HepG2 (cell line): ENCODE results near the gene ZNF780B. TPM values are rescaled to one million over a fixed set of nuclear protein-coding genes. Genes with fewer than 3 reads are reported as not detected.
A peak's percentile ranks its signal among the peaks of the same experiment; 100 is the strongest.

Experiments
- ARID4A ChIP-seq: sonication (generic); formaldehyde crosslinking; IDR thresholded peaks from 2 replicates; pipeline ENCODE4 v1.5.0; 2020; ENCODE audit warnings: mild to moderate bottlenecking, missing genetic modification reagents, borderline replicate concordance
- KDM5A ChIP-seq: fragments of 200-600 bp; sonication (generic); IDR thresholded peaks from 2 replicates; pipeline ENCODE4 v1.7.0; 2018; ENCODE audit warnings: antibody characterized with exemption, mild to moderate bottlenecking, low read length, borderline replicate concordance
- NFYB ChIP-seq: sonication (generic); formaldehyde crosslinking; IDR thresholded peaks from 2 replicates; pipeline ENCODE4 v1.4.0; 2020; ENCODE audit warnings: missing genetic modification reagents
- RBFOX2 ChIP-seq: fragments of 200-400 bp; formaldehyde crosslinking; IDR thresholded peaks from 2 replicates; pipeline ENCODE4 v1.6.1; 2017; ENCODE audit warnings: low read depth, mild to moderate bottlenecking, low read length
- STAT5B ChIP-seq: sonication (generic); formaldehyde crosslinking; IDR thresholded peaks from 2 replicates; pipeline ENCODE4 v1.4.0; 2020; ENCODE audit warnings: missing genetic modification reagents
- TOE1 ChIP-seq: sonication (generic); formaldehyde crosslinking; IDR thresholded peaks from 2 replicates; pipeline ENCODE4 v1.4.0; 2020; ENCODE audit warnings: mild to moderate bottlenecking, missing genetic modification reagents
- U2AF2 ChIP-seq: fragments of 200-400 bp; formaldehyde crosslinking; IDR thresholded peaks from 2 replicates; pipeline ENCODE4 v1.6.1; 2017; ENCODE audit warnings: low read depth, mild to moderate bottlenecking, low read length
- ZNF770 ChIP-seq: sonication (generic); formaldehyde crosslinking; IDR thresholded peaks from 2 replicates; pipeline ENCODE4 v1.5.0; 2020; ENCODE audit warnings: mild to moderate bottlenecking, missing genetic modification reagents
- polyA plus RNA-seq, 8 experiments: library from polyadenylated mRNA; depleted of rRNA in 3 of 8; stranded (reverse) in 7 of 8; unstranded in 1 of 8; fragments of >200 nt; fragmentation: Illumina TruSeq in 4 of 8; extraction: Trizol in 4 of 8; gene quantifications; 2 replicates each; pipeline versions ENCODE4 v1.2.1 to v1.2.3, GENCODE V29; 2011 to 2016; ENCODE audit warnings: low read depth in 4 of 8, missing spikeins in 1 of 8, mixed read lengths in 1 of 8; ENCODE audit not compliant: insufficient read depth in 1 of 8
- total RNA-seq, 5 experiments: library from RNA; depleted of rRNA; stranded (reverse); fragments of >200 nt; fragmentation: Illumina TruSeq; extraction: Trizol; gene quantifications; 2 replicates each; pipeline ENCODE4 v1.2.3, GENCODE V29; 2016; ENCODE audit warnings: low read depth in 1 of 5
- TF ChIP-seq, protein P1 (sequence below), 2 experiments: sonication (generic) in 1 of 2; formaldehyde crosslinking in 1 of 2; IDR thresholded peaks; 2 replicates each; pipeline versions ENCODE4 v1.4.0 to v1.6.1; 2018 to 2020; ENCODE audit warnings: missing genetic modification reagents in 2 of 2, borderline replicate concordance in 1 of 2, low read depth in 1 of 2, mild to moderate bottlenecking in 1 of 2, missing biosample characterization in 1 of 2
- TF ChIP-seq, protein P2 (sequence below): IDR thresholded peaks from 2 replicates; pipeline ENCODE4 v1.6.1; 2016; ENCODE audit warnings: low read depth, missing genetic modification reagents, missing compliant biosample characterization
- TF ChIP-seq, protein P3 (sequence below): sonication (generic); formaldehyde crosslinking; IDR thresholded peaks from 2 replicates; pipeline ENCODE4 v1.4.0; 2020; ENCODE audit warnings: missing genetic modification reagents

Gene ZNF780B
- total and polyA plus RNA-seq, 2 of the 13 experiments (the other 11 are each of a cell fraction or from before 2014, with no cell fraction given), result 6.6 to 21.9 TPM

- TF ChIP-seq TOE1 (CRISPR knock-in tag) (no peak), ZNF770 (0 out of 2 replicates have a peak, but pooled peaks have one; percentile 38), STAT5B (CRISPR knock-in tag) (0 out of 2 replicates have a peak, but pooled peaks have one; percentile 31), KDM5A (peak; percentile 46; the same call in 1 of the 2 replicates), NFYB (CRISPR knock-in tag) (peak; percentile 39), U2AF2 (no peak), RBFOX2 (peak; percentile 71), ARID4A (CRISPR knock-in tag) (peak; percentile 89; the same call in 1 of the 2 replicates)
- TF ChIP-seq, protein P1, sequence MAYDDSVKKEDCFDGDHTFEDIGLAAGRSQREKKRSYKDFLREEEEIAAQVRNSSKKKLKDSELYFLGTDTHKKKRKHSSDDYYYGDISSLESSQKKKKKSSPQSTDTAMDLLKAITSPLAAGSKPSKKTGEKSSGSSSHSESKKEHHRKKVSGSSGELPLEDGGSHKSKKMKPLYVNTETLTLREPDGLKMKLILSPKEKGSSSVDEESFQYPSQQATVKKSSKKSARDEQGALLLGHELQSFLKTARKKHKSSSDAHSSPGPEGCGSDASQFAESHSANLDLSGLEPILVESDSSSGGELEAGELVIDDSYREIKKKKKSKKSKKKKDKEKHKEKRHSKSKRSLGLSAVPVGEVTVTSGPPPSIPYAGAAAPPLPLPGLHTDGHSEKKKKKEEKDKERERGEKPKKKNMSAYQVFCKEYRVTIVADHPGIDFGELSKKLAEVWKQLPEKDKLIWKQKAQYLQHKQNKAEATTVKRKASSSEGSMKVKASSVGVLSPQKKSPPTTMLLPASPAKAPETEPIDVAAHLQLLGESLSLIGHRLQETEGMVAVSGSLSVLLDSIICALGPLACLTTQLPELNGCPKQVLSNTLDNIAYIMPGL (CRISPR knock-in tag; IDR thresholded peaks at IDR 0.05; ENCODE audit: borderline replicate concordance in 1 of 2, low read depth in 1 of 2), result peak in 1 of 2 experiments; percentile 84; a peak in 1 of 4 replicates
- TF ChIP-seq, protein P2, sequence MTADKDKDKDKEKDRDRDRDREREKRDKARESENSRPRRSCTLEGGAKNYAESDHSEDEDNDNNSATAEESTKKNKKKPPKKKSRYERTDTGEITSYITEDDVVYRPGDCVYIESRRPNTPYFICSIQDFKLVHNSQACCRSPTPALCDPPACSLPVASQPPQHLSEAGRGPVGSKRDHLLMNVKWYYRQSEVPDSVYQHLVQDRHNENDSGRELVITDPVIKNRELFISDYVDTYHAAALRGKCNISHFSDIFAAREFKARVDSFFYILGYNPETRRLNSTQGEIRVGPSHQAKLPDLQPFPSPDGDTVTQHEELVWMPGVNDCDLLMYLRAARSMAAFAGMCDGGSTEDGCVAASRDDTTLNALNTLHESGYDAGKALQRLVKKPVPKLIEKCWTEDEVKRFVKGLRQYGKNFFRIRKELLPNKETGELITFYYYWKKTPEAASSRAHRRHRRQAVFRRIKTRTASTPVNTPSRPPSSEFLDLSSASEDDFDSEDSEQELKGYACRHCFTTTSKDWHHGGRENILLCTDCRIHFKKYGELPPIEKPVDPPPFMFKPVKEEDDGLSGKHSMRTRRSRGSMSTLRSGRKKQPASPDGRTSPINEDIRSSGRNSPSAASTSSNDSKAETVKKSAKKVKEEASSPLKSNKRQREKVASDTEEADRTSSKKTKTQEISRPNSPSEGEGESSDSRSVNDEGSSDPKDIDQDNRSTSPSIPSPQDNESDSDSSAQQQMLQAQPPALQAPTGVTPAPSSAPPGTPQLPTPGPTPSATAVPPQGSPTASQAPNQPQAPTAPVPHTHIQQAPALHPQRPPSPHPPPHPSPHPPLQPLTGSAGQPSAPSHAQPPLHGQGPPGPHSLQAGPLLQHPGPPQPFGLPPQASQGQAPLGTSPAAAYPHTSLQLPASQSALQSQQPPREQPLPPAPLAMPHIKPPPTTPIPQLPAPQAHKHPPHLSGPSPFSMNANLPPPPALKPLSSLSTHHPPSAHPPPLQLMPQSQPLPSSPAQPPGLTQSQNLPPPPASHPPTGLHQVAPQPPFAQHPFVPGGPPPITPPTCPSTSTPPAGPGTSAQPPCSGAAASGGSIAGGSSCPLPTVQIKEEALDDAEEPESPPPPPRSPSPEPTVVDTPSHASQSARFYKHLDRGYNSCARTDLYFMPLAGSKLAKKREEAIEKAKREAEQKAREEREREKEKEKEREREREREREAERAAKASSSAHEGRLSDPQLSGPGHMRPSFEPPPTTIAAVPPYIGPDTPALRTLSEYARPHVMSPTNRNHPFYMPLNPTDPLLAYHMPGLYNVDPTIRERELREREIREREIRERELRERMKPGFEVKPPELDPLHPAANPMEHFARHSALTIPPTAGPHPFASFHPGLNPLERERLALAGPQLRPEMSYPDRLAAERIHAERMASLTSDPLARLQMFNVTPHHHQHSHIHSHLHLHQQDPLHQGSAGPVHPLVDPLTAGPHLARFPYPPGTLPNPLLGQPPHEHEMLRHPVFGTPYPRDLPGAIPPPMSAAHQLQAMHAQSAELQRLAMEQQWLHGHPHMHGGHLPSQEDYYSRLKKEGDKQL (CRISPR knock-in tag), result 0 out of 2 replicates have a peak, but pooled peaks have one; percentile 31
- TF ChIP-seq, protein P3, sequence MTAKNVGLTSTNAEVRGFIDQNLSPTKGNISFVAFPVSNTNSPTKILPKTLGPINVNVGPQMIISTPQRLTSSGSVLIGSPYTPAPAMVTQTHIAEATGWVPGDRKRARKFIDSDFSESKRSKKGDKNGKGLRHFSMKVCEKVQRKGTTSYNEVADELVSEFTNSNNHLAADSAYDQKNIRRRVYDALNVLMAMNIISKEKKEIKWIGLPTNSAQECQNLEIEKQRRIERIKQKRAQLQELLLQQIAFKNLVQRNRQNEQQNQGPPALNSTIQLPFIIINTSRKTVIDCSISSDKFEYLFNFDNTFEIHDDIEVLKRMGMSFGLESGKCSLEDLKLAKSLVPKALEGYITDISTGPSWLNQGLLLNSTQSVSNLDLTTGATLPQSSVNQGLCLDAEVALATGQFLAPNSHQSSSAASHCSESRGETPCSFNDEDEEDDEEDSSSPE (CRISPR knock-in tag), result peak; percentile 25; the same call in 1 of the 2 replicates
Observed at GRCh38 chr19:40090241-40091204, 34.5 kb upstream of the ZNF780B start, which contains the start of gene ZNF780A (continued).
